ENCODE measurements around the gene ZNF507.

Gene ZNF507

DNA sequence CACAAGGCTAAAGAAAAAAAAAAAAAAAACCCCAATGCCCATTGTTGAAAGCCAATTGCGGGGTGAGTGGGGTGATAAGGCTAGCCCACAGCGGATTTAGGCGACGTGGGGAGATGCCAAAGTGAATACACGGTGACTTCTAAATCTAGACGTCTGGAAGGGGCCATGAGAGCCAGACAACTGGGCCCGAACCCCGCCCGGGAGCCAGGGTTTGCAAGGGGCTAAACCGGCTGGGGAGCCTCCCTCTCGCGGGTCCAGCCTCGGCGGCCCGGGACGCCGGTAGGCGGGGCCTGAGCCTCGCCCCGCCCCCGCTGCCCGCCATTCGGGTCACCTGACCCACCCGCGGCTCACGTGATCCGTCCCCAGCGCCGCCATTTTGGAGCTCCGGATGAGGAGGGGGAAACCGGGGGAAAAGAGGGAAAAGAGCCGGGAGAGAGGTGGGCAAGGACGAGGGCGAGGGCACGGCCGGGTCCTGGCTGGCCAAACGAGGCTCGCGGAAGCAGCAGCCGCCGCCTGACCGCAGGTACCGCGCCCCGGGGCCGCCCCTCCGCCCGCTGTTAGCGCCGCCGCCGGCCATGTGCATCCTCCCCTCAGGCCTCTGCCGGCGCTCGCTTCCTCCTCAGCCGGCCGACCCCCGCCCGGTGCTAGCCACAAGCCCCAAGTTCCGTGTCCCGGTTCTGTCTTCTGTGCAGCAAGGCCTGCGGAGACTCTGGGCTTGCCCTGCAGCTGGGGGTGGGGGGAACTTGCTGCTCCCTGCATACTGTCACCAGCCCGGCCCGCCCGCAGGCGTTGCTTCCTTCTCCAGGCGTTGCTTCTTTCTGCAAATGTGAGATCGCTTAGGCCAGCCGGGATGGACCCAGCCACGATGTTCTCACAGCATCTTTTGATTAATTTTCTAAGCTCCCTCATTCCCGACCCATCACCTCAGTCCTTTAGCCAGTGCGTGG is at the start of gene ZNF507:
TSS of gene ZNF507 (plus strand) at position 350 of the 947 bp plus-strand sequence. CDS start 7,221 bp downstream, outside the sequence.
- H2AFZ ChIP-seq (ENCODE audit: low read length, unreplicated experiment), result peak within 1 kb of the TSS; percentile 78
- no peaks in the 10 kb centered on the region for H3K27me3 ChIP-seq (ENCODE audit: insufficient read depth, low read length)
- peaks cover 43% of the 10 kb centered on the region for H3K79me2 ChIP-seq (ENCODE audit: control insufficient read depth, insufficient read depth, low read length, unreplicated experiment)
- peaks cover 26% of the 10 kb centered on the region for H3K4me1 ChIP-seq (ENCODE audit: control insufficient read depth, insufficient read depth, low read length, unreplicated experiment)
- peaks cover 9% of the 10 kb centered on the region; the same call in 1 of the 2 replicates for H3K36me3 ChIP-seq (ENCODE audit: insufficient read depth, low read length)
- peak within 1 kb of the TSS; percentile 18; the same call in 1 of the 2 replicates for H3K27ac ChIP-seq (ENCODE audit: low read depth, low read length)
- peak within 1 kb of the TSS; percentile 90 for H3K4me3 ChIP-seq (ENCODE audit: low read depth, low read length)

DNA sequence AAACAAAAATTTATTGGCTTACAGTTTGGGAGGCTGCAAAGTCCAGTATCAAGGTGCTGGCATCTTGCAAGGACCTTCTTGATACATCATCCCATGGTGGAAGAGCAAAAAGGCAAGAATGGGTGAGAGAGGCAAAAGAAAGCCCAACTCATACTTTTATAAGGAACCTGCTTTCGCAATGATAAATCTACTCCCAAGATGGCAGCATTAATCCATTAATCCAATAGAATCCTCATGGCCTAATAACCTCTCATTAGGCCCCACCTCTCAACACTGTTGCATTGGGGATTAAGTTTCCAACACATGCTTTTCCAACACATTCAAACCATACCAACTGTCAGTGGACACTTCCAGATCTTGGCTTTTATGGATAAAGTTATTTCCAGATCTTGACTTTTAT is 48.7 kb upstream of the ZNF507 start:
- Histone ChIP-seq H3K27me3 (ENCODE audit: insufficient read depth, low read length) (no peaks in the 10 kb centered on the region), H3K4me1 (ENCODE audit: control insufficient read depth, insufficient read depth, low read length, unreplicated experiment) (no peaks in the 10 kb centered on the region), H3K79me2 (ENCODE audit: control insufficient read depth, insufficient read depth, low read length, unreplicated experiment) (no peaks in the 10 kb centered on the region), H3K36me3 (ENCODE audit: insufficient read depth, low read length) (no peaks in the 10 kb centered on the region), H3K4me3 (ENCODE audit: low read depth, low read length) (no peak overlapping the region), H3K27ac (ENCODE audit: low read depth, low read length) (no peak overlapping the region), H2AFZ (ENCODE audit: low read length, unreplicated experiment) (no peak overlapping the region)

DNA sequence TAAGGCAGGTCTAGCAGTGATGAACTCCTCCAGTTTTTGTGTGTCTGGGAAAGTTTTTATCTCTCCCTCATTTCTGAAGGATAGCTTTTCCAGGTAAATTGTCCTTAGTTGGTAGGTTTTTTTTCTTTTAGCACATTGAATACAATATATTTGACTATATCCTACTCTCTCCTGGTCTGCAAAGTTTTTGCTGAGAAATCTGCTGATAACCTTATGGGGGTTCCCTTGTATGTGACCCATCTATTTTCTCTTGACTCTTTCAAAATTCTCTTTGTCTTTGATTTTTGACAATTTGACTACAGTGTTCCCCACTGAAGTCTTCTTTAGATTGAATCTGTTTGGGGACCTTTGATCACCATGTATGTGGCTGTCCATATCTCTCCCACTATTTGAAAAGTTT is 42.6 kb upstream of the ZNF507 start:
- Histone ChIP-seq H3K79me2 (ENCODE audit: control insufficient read depth, insufficient read depth, low read length, unreplicated experiment) (no peaks in the 10 kb centered on the region), H3K4me3 (ENCODE audit: low read depth, low read length) (no peak overlapping the region), H3K36me3 (ENCODE audit: insufficient read depth, low read length) (no peaks in the 10 kb centered on the region), H3K27ac (ENCODE audit: low read depth, low read length) (no peak overlapping the region), H2AFZ (ENCODE audit: low read length, unreplicated experiment) (no peak overlapping the region), H3K27me3 (ENCODE audit: insufficient read depth, low read length) (peaks cover 5% of the 10 kb centered on the region; the same call in 1 of the 2 replicates), H3K4me1 (ENCODE audit: control insufficient read depth, insufficient read depth, low read length, unreplicated experiment) (no peaks in the 10 kb centered on the region)

- H3K36me3 ChIP-seq (ENCODE audit: insufficient read depth, low read length), result no peaks in the 10 kb centered on the region
- no peak overlapping the region for H3K4me3 ChIP-seq (ENCODE audit: low read depth, low read length)
- H3K79me2 ChIP-seq (ENCODE audit: control insufficient read depth, insufficient read depth, low read length, unreplicated experiment), result no peaks in the 10 kb centered on the region
- H2AFZ ChIP-seq (ENCODE audit: low read length, unreplicated experiment), result no peak overlapping the region
- peaks cover 5% of the 10 kb centered on the region; the same call in 1 of the 2 replicates for H3K27me3 ChIP-seq (ENCODE audit: insufficient read depth, low read length)
- no peaks in the 10 kb centered on the region for H3K4me1 ChIP-seq (ENCODE audit: control insufficient read depth, insufficient read depth, low read length, unreplicated experiment)
- no peak overlapping the region for H3K27ac ChIP-seq (ENCODE audit: low read depth, low read length)
These were observed 42.2 kb upstream of the ZNF507 start for GRCh38 chr19:32303193-32303592.

- no peaks in the 10 kb centered on the region for H3K4me1 ChIP-seq (ENCODE audit: control insufficient read depth, insufficient read depth, low read length, unreplicated experiment)
- no peaks in the 10 kb centered on the region for H3K36me3 ChIP-seq (ENCODE audit: insufficient read depth, low read length)
- peaks cover 28% of the 10 kb centered on the region for H3K27me3 ChIP-seq (ENCODE audit: insufficient read depth, low read length)
- H3K4me3 ChIP-seq (ENCODE audit: low read depth, low read length), result no peak overlapping the region
- H3K27ac ChIP-seq (ENCODE audit: low read depth, low read length), result no peak overlapping the region
- H2AFZ ChIP-seq (ENCODE audit: low read length, unreplicated experiment), result no peak overlapping the region
- no peaks in the 10 kb centered on the region for H3K79me2 ChIP-seq (ENCODE audit: control insufficient read depth, insufficient read depth, low read length, unreplicated experiment)
These were observed 37.8 kb upstream of the ZNF507 start for GRCh38 chr19:32307591-32307990.

DNA sequence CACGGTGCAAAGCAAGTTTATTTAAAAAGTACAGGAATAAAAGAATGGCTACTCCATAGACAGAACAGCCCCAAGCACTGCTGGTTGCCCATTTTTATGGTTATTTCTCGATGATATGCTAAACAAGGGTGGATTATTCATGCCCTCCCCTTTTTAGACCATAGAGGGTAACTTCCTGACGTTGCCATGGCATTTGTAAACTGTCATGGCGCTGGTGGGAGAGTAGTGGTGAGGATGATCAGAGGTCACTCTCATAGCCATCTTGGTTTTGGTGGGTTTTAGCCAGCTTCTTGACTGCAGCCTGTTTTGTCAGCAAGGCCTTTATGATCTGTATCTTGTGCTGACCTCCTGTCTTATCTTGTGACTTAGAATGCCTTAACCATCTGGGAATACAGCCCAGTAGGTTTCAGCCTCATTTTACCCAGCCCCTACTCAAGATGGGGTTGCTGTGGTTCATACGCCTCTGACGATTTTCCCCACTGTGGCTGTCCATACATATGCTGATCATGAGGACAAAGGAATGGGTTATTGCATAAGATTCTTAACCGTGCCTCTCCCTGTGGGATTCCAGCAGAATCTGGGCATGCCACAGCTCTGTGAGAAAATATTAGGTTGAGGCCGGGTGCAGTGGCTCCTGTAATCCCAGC is 36.9 kb upstream of the ZNF507 start:
- Histone ChIP-seq H2AFZ (ENCODE audit: low read length, unreplicated experiment) (no peak overlapping the region), H3K36me3 (ENCODE audit: insufficient read depth, low read length) (no peaks in the 10 kb centered on the region), H3K79me2 (ENCODE audit: control insufficient read depth, insufficient read depth, low read length, unreplicated experiment) (no peaks in the 10 kb centered on the region), H3K4me1 (ENCODE audit: control insufficient read depth, insufficient read depth, low read length, unreplicated experiment) (no peaks in the 10 kb centered on the region), H3K4me3 (ENCODE audit: low read depth, low read length) (no peak overlapping the region), H3K27me3 (ENCODE audit: insufficient read depth, low read length) (peaks cover 28% of the 10 kb centered on the region), H3K27ac (ENCODE audit: low read depth, low read length) (no peak overlapping the region)

DNA sequence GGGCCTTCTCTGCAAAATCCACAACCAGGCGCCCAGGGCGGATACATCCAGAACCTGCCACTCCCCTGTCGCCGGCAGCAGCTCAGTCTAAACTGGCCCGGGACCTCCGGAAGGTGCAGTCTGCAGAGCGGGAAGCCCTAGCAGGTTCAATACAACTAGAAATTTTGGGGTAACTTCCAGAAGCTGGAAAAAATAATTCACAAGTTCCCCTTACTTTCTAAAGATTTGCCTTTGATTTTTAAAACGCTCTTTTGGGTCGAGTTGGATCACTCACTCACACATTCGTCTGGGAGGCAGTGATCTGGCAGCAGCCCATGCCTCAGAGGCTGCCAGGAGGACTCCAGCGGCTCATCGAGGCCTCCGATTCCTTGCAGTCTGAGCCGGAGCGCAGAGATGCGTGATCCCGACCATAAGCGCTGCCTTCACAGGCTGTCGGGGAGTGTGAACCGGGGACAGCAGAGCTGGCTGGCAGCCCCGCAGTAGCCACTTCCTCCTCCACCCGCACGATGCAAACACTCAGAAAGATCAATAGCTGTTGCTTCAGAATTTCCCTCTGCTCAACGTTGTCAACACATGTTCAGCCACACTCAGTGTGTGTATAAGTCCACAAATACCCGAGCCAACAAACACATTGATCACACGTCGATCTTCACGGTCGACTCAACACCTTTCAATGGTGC is 35.6 kb upstream of the ZNF507 start:
- no peaks in the 10 kb centered on the region for H3K4me1 ChIP-seq (ENCODE audit: control insufficient read depth, insufficient read depth, low read length, unreplicated experiment)
- no peak overlapping the region for H3K4me3 ChIP-seq (ENCODE audit: low read depth, low read length)
- H3K36me3 ChIP-seq (ENCODE audit: insufficient read depth, low read length), result no peaks in the 10 kb centered on the region

GRCh38 chr19:32311371-32311770 is 34.0 kb upstream of the ZNF507 start:
- no peaks in the 10 kb centered on the region for H3K36me3 ChIP-seq (ENCODE audit: insufficient read depth, low read length)
- H3K27me3 ChIP-seq (ENCODE audit: insufficient read depth, low read length), result peaks cover 27% of the 10 kb centered on the region

More for the DNA sequence above, 35.6 kb upstream of the ZNF507 start:
- Histone ChIP-seq H3K27me3 (ENCODE audit: insufficient read depth, low read length) (peaks cover 31% of the 10 kb centered on the region), H3K27ac (ENCODE audit: low read depth, low read length) (no peak overlapping the region), H2AFZ (ENCODE audit: low read length, unreplicated experiment) (no peak overlapping the region), H3K79me2 (ENCODE audit: control insufficient read depth, insufficient read depth, low read length, unreplicated experiment) (no peaks in the 10 kb centered on the region)

GRCh38 chr19:32313569-32314265 is 31.7 kb upstream of the ZNF507 start:
- no peak overlapping the region for H3K27ac ChIP-seq (ENCODE audit: low read depth, low read length)
- no peaks in the 10 kb centered on the region for H3K79me2 ChIP-seq (ENCODE audit: control insufficient read depth, insufficient read depth, low read length, unreplicated experiment)
- H3K4me3 ChIP-seq (ENCODE audit: low read depth, low read length), result no peak overlapping the region
- H3K27me3 ChIP-seq (ENCODE audit: insufficient read depth, low read length), result peaks cover 31% of the 10 kb centered on the region
- H3K4me1 ChIP-seq (ENCODE audit: control insufficient read depth, insufficient read depth, low read length, unreplicated experiment), result no peaks in the 10 kb centered on the region
- H3K36me3 ChIP-seq (ENCODE audit: insufficient read depth, low read length), result no peaks in the 10 kb centered on the region
- no peak overlapping the region for H2AFZ ChIP-seq (ENCODE audit: low read length, unreplicated experiment)

More at GRCh38 chr19:32311371-32311770, 34.0 kb upstream of the ZNF507 start:
- Histone ChIP-seq H2AFZ (ENCODE audit: low read length, unreplicated experiment) (no peak overlapping the region), H3K79me2 (ENCODE audit: control insufficient read depth, insufficient read depth, low read length, unreplicated experiment) (no peaks in the 10 kb centered on the region), H3K4me3 (ENCODE audit: low read depth, low read length) (no peak overlapping the region), H3K4me1 (ENCODE audit: control insufficient read depth, insufficient read depth, low read length, unreplicated experiment) (no peaks in the 10 kb centered on the region), H3K27ac (ENCODE audit: low read depth, low read length) (no peak overlapping the region)

GRCh38 chr19:32316034-32316433 is 29.4 kb upstream of the ZNF507 start:
- H3K4me1 ChIP-seq (ENCODE audit: control insufficient read depth, insufficient read depth, low read length, unreplicated experiment), result no peaks in the 10 kb centered on the region
- peaks cover 19% of the 10 kb centered on the region for H3K27me3 ChIP-seq (ENCODE audit: insufficient read depth, low read length)
- no peaks in the 10 kb centered on the region for H3K36me3 ChIP-seq (ENCODE audit: insufficient read depth, low read length)
- H3K4me3 ChIP-seq (ENCODE audit: low read depth, low read length), result no peak overlapping the region
- H3K27ac ChIP-seq (ENCODE audit: low read depth, low read length), result no peak overlapping the region
- no peaks in the 10 kb centered on the region for H3K79me2 ChIP-seq (ENCODE audit: control insufficient read depth, insufficient read depth, low read length, unreplicated experiment)
- no peak overlapping the region for H2AFZ ChIP-seq (ENCODE audit: low read length, unreplicated experiment)
